ENCODE results near the gene GAMT. TPM values are rescaled to one million over a fixed set of nuclear protein-coding genes. Genes with fewer than 3 reads are reported as not detected.
A peak's percentile ranks its signal among the peaks of the same experiment; 100 is the strongest.

GAMT gene
- total and polyA plus RNA-seq, 2 donors (not counting 3 experiments of a cell fraction or from before 2014, with no cell fraction given): 22.1 to 36.9 TPM

GRCh38 chr19:1407528-1408299, 6.4 kb upstream of the GAMT start, which contains the start of gene DAZAP1:
Gene DAZAP1 (plus strand): TSS chr19:1407586. CDS start chr19:1407774, 188 bp downstream.
- Histone ChIP-seq H3K4me2 (ENCODE audit: insufficient read depth, low read length) (peak within 1 kb of the TSS; percentile 77), H3K27ac (ENCODE audit: insufficient read depth, low read depth, low read length) (peak within 1 kb of the TSS; percentile 92), H3K9me1 (replicated peaks; ENCODE audit: control insufficient read depth, extremely low read depth, insufficient read depth, low read length) (no peaks in the 10 kb centered on the region), H3K9ac (replicated peaks; ENCODE audit: extremely low read depth, insufficient read depth, low read length) (peak within 1 kb of the TSS; percentile 98), H3K27me3 (ENCODE audit: control insufficient read depth in 2 of 2, insufficient read depth in 2 of 2, low read length in 2 of 2) (no peaks in the 10 kb centered on the region), H3K4me3 (replicated peaks in 1 of 3; ENCODE audit: insufficient read depth in 1 of 3, low read depth in 1 of 3, low read length in 3 of 3) (peak within 1 kb of the TSS; percentile 61 to 93 (median 82)), H3K9me3 (replicated peaks; ENCODE audit: control insufficient read depth, insufficient read depth, low read length) (no peaks in the 10 kb centered on the region), H3K4me1 (ENCODE audit: control insufficient read depth, extremely low read depth, insufficient read depth, low read length) (peaks cover 26% of the 10 kb centered on the region), H3K79me2 (ENCODE audit: control insufficient read depth, insufficient read depth, low read length) (peaks cover 51% of the 10 kb centered on the region), H2AFZ (ENCODE audit: low read depth, low read length) (peak within 1 kb of the TSS; percentile 71), H3K36me3 (ENCODE audit: control insufficient read depth in 2 of 2, extremely low read depth in 1 of 2, insufficient read depth in 2 of 2, low read length in 2 of 2) (peaks cover 0 to under 1% of the 10 kb centered on the region in 2 experiments), H4K20me1 (replicated peaks; ENCODE audit: control insufficient read depth, extremely low read depth, insufficient read depth, low read length) (no peaks in the 10 kb centered on the region)
- dilution Hi-C loops (cut with MboI; ENCODE audit: extremely low pct_ligation_motif_present, low sequenced_read_pairs) (no loop called here), intact Hi-C loops (cut with micrococcal nuclease) (loop anchor here (1.0 to 10.0 kb wide), 4 partner anchors 24 to 187 kb away; partner anchors contain the start of genes MBD3, NDUFS7 and RPS15)
- ChIA-PET CTCF (no interaction called here), POLR2A (no interaction called here)
- FAIRE-seq: peak; percentile 4
- BruUV-seq (replicated peaks): no TSS peak
- TF ChIP-seq EZH2 (IDR thresholded peaks at IDR 0.05; ENCODE audit: borderline replicate concordance, low read depth, low read length, severe bottlenecking): no peak
- no peak for TF ChIP-seq POLR2AphosphoS5 (IDR thresholded peaks at IDR 0.05; ENCODE audit: insufficient read depth, low read depth, low read length)
- no peak for TF ChIP-seq GATA2 (IDR thresholded peaks at IDR 0.05; ENCODE audit: insufficient read depth, insufficient read length, low read depth, low read length)
- TF ChIP-seq FOS (IDR thresholded peaks at IDR 0.05; ENCODE audit: borderline replicate concordance, insufficient read depth, low read length): no peak
- no peak for TF ChIP-seq CTCF (IDR thresholded peaks at IDR 0.05; ENCODE audit: extremely low read depth in 1 of 2, insufficient read depth in 1 of 2, low read depth in 1 of 2, low read length in 2 of 2)
- TF ChIP-seq POLR2A (IDR thresholded peaks at IDR 0.05; ENCODE audit: low read depth, low read length): no peak
- TF ChIP-seq JUN (IDR thresholded peaks at IDR 0.05; ENCODE audit: borderline replicate concordance, insufficient read depth, insufficient read length, low read depth): no peak
- no peak for TF ChIP-seq MYC (IDR thresholded peaks at IDR 0.05; ENCODE audit: low read depth, low read length)
- DNase-seq (ENCODE audit: low read depth, low spot score): no peak
